ENCODE measurements around the gene GRIK3.

Gene GRIK3

DNA sequence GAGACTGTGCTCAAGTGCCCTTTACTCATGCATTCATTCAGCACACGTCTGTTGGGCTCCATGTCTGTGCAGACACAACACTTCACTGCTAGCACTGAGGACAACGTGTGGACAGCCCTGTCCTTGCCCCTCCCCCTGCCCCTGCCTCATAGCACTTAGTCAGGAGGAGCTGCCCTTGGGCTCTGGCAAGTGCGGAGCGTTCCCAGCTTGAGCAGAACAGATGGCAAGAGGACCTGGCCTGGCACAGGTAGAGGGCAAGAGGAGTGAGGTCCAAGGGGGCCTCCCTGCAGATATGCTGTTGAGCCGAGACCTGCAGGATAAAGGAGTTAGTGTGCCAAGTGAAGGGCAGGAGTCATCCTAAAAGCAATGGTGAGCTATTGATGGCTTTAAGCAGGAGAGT, 81.3 kb downstream of the GRIK3 start:
- Histone ChIP-seq H3K36me3 (ENCODE audit: control insufficient read depth, insufficient read depth, low read length, severe bottlenecking) (no peaks in the 10 kb centered on the region), H3K9ac (ENCODE audit: low read length) (no peak overlapping the region), H3K4me3 (ENCODE audit: low read length) (no peak overlapping the region), H3K27me3 (replicated peaks; ENCODE audit: control insufficient read depth, insufficient read depth, low read length) (peaks cover 12% of the 10 kb centered on the region), H3K9me3 (ENCODE audit: control insufficient read depth, low read length) (no peaks in the 10 kb centered on the region), H3K4me1 (ENCODE audit: control insufficient read depth, insufficient read depth, low read length) (no peaks in the 10 kb centered on the region)
- DNase-seq (ENCODE audit: low read depth), result no peak

DNA sequence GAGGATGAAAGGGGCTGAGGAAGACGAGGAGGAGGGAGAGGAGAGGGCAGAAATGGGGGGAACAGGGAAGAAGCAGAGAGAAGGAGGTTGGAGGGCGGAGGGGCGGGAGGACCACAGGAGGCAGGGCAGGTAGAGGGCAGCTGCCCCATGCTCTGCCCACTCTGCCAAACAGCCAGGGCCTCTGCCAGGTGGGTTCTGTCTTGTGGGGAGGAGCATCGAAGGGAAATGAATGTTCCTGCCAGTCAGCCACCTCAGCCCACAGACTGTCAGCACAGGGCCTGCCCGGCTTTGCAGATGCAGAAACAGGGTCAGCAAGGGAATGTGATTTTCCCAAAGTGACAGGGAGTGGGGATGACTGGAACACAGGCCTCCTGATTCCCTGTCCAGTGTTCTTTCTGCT, 82.6 kb downstream of the GRIK3 start:
- H3K27me3 ChIP-seq (replicated peaks; ENCODE audit: control insufficient read depth, insufficient read depth, low read length), result peaks cover 12% of the 10 kb centered on the region
- H3K9ac ChIP-seq (ENCODE audit: low read length), result no peak overlapping the region
- H3K4me3 ChIP-seq (ENCODE audit: low read length), result no peak overlapping the region
- no peaks in the 10 kb centered on the region for H3K9me3 ChIP-seq (ENCODE audit: control insufficient read depth, low read length)
- no peak for DNase-seq (ENCODE audit: low read depth)
- H3K4me1 ChIP-seq (ENCODE audit: control insufficient read depth, insufficient read depth, low read length), result no peaks in the 10 kb centered on the region
- H3K36me3 ChIP-seq (ENCODE audit: control insufficient read depth, insufficient read depth, low read length, severe bottlenecking), result no peaks in the 10 kb centered on the region

DNA sequence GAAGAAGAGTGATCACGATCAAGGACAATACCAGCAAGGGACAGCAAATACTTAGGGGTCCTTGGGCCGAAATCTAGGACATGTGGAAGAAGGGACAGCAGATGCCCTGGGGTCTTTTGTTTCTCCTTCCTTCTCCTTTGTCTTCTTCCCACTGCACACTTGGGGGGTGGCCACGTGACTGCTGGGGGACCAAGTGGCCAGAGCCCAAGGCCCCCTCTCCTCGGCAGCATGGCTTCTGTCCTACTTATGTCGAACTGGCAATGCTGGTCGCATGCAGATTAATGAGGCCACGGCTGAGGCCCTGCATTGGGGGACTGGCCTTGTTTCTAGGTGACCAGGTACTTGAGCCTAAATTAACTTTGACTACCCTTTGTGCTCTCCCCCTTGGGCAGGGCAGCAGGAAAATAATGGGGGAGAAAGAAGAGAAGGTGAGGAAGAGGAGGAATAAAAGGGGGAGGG, 83.0 kb downstream of the GRIK3 start:
- Histone ChIP-seq H3K4me1 (ENCODE audit: control insufficient read depth, insufficient read depth, low read length) (no peaks in the 10 kb centered on the region), H3K9ac (ENCODE audit: low read length) (no peak overlapping the region)

DNA sequence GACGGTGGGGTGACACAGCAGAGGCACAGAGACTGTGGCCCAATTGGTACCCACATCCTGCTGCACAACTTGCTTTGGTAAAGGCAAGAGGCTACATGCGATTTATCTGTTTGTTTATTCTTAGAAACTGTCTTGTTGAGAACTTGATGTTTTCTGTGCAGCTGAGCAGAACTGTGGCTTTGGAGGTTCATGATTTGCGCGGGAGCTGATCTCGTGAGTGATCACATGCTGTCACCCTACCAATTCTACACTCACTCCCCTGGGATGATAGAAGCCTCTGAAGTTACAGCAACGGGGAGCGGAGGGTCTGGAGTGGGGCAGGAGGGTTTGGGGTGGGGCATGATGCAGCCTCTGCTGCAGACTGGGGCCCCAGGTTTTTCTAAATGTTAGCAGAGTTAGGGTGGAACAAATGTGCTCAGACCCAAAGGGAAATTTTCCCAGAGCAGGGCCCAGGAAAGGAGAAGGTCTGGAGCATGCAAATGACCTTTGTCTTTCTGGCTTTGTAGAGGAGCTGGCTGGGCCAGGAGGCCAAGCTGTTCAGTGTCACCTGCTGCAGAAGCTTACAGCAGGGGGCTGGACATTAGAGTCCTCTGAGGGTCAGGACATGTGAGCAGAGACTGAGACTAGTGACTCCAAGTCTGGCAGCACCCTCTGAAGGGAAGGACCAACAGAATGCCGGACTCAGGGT, 83.6 kb downstream of the GRIK3 start:
- H3K27me3 ChIP-seq (replicated peaks; ENCODE audit: control insufficient read depth, insufficient read depth, low read length), result peaks cover 12% of the 10 kb centered on the region
- H3K36me3 ChIP-seq (ENCODE audit: control insufficient read depth, insufficient read depth, low read length, severe bottlenecking), result no peaks in the 10 kb centered on the region
- no peak for DNase-seq (ENCODE audit: low read depth)
- no peak overlapping the region for H3K9ac ChIP-seq (ENCODE audit: low read length)
- no peaks in the 10 kb centered on the region for H3K9me3 ChIP-seq (ENCODE audit: control insufficient read depth, low read length)
- no peaks in the 10 kb centered on the region for H3K4me1 ChIP-seq (ENCODE audit: control insufficient read depth, insufficient read depth, low read length)
- no peak overlapping the region for H3K4me3 ChIP-seq (ENCODE audit: low read length)

More for the DNA sequence above, 83.0 kb downstream of the GRIK3 start:
- Histone ChIP-seq H3K9me3 (ENCODE audit: control insufficient read depth, low read length) (no peaks in the 10 kb centered on the region), H3K36me3 (ENCODE audit: control insufficient read depth, insufficient read depth, low read length, severe bottlenecking) (no peaks in the 10 kb centered on the region), H3K4me3 (ENCODE audit: low read length) (no peak overlapping the region), H3K27me3 (replicated peaks; ENCODE audit: control insufficient read depth, insufficient read depth, low read length) (peaks cover 12% of the 10 kb centered on the region)
- no peak for DNase-seq (ENCODE audit: low read depth)

DNA sequence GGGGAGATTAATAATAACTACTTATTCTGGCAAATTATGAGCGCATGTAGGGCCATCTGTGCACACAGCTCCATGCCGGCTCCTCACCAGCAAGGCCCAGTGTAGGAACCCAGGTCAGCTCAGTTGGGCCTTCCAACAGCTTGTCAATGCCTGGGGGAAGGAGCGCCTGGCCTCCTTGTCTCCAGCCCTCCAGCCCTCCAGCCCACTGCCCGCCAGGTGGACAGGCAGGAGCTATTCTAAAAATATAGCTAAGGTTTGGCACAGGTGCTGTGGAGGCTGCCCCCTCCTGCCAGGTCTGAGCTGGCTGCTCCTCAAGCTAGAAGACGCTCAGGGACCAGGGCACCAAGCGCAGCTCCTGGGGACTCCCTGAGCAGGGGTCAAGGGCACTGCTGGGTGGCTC, 85.7 kb downstream of the GRIK3 start:
- Histone ChIP-seq H3K27me3 (replicated peaks; ENCODE audit: control insufficient read depth, insufficient read depth, low read length) (peaks cover 6% of the 10 kb centered on the region), H3K9me3 (ENCODE audit: control insufficient read depth, low read length) (no peaks in the 10 kb centered on the region), H3K9ac (ENCODE audit: low read length) (no peak overlapping the region), H3K4me1 (ENCODE audit: control insufficient read depth, insufficient read depth, low read length) (no peaks in the 10 kb centered on the region), H3K4me3 (ENCODE audit: low read length) (no peak overlapping the region), H3K36me3 (ENCODE audit: control insufficient read depth, insufficient read depth, low read length, severe bottlenecking) (no peaks in the 10 kb centered on the region)
- DNase-seq (ENCODE audit: low read depth), result no peak

DNA sequence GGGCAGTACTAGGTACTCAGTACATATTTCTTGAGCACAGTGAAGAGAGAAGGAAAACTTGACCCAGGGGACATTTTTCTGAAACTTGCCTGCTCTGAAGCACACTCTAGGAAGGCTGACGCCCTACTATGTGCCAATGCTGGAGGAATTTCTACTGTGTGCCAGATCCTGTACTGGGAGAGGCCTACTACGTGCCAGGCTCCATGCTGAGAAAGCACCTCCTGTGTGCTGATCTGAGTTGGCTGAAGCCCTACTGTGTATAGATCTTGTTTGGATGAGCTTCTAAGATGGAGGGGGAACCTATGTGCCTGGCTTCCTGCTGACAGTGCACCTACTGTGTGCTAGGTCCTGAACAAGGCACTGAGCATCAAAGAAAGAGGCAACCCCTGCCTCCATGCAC, 86.2 kb downstream of the GRIK3 start:
- Histone ChIP-seq H3K9me3 (ENCODE audit: control insufficient read depth, low read length) (no peaks in the 10 kb centered on the region), H3K4me1 (ENCODE audit: control insufficient read depth, insufficient read depth, low read length) (no peaks in the 10 kb centered on the region), H3K36me3 (ENCODE audit: control insufficient read depth, insufficient read depth, low read length, severe bottlenecking) (no peaks in the 10 kb centered on the region), H3K9ac (ENCODE audit: low read length) (no peak overlapping the region), H3K27me3 (replicated peaks; ENCODE audit: control insufficient read depth, insufficient read depth, low read length) (peaks cover 6% of the 10 kb centered on the region), H3K4me3 (ENCODE audit: low read length) (no peak overlapping the region)
- DNase-seq (ENCODE audit: low read depth), result no peak

DNA sequence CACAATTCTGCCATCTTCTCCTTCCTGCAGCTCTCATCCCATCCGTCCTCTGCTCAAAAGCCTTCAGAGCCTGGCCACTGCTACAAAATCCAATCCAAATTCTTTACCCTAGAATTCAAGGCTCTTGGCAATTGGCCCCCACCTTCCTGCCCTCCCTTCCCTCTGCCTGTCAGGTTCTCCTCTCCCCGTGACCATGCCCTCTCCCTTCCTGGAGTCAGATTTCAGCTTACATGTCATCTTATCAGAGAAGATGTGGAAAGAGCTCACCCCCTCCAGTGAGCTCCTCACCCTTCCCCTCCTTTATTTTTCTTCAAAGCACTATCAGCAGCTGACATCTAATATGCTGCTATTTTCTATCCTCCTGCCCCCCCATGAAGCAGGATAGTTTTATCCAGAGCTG, 86.9 kb downstream of the GRIK3 start:
- DNase-seq (ENCODE audit: low read depth), result no peak
- no peak overlapping the region for H3K4me3 ChIP-seq (ENCODE audit: low read length)
- no peaks in the 10 kb centered on the region for H3K4me1 ChIP-seq (ENCODE audit: control insufficient read depth, insufficient read depth, low read length)
- peaks cover 3% of the 10 kb centered on the region for H3K27me3 ChIP-seq (replicated peaks; ENCODE audit: control insufficient read depth, insufficient read depth, low read length)
- H3K36me3 ChIP-seq (ENCODE audit: control insufficient read depth, insufficient read depth, low read length, severe bottlenecking), result no peaks in the 10 kb centered on the region
- no peak overlapping the region for H3K9ac ChIP-seq (ENCODE audit: low read length)
- no peaks in the 10 kb centered on the region for H3K9me3 ChIP-seq (ENCODE audit: control insufficient read depth, low read length)

DNA sequence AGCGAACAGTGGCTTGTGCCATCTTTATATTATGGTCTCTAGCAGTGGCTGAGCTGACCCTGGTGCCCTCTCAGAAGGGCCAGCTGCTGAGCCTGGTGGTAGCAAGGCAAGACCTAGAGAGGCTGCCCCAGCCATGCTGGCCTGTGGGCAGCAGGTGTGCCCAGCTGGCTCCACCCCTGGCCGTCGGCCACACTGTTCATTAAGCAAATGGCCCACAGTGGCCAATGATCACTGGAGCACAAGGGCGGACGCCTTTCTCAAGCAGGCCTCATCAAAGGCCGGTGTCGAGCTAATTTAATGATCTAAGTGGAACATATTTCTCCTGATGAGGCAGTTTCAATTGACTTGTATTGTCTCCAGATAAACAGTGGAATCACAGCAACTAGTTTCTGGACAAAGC, 89.4 kb downstream of the GRIK3 start:
- no peak for DNase-seq (ENCODE audit: low read depth)
- H3K4me1 ChIP-seq (ENCODE audit: control insufficient read depth, insufficient read depth, low read length), result no peaks in the 10 kb centered on the region
- no peaks in the 10 kb centered on the region for H3K9me3 ChIP-seq (ENCODE audit: control insufficient read depth, low read length)
- no peak overlapping the region for H3K4me3 ChIP-seq (ENCODE audit: low read length)
- no peaks in the 10 kb centered on the region for H3K36me3 ChIP-seq (ENCODE audit: control insufficient read depth, insufficient read depth, low read length, severe bottlenecking)
- H3K27me3 ChIP-seq (replicated peaks; ENCODE audit: control insufficient read depth, insufficient read depth, low read length), result no peaks in the 10 kb centered on the region
- no peak overlapping the region for H3K9ac ChIP-seq (ENCODE audit: low read length)

DNA sequence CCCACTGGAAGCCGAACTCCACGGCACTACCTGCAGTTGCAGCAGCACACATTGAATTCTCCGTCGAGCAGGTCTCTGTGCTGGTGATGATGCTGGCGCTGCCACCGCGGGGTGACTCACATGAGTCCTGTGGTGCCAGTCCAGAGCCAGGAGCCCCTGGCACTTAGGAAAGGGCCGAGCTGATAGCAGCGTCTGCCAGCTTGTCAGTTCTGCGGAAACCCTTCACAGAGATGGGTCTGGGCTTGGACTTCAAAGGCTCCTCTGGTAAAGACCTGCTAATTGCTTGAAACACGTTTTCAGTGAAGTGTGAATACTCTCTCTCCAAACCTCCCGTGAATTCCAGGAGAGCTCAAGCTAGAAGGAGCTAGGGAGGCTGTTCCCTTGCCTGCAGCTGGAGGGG, 92.2 kb downstream of the GRIK3 start:
- Histone ChIP-seq H3K9ac (ENCODE audit: low read length) (no peak overlapping the region), H3K27me3 (replicated peaks; ENCODE audit: control insufficient read depth, insufficient read depth, low read length) (no peaks in the 10 kb centered on the region), H3K4me3 (ENCODE audit: low read length) (no peak overlapping the region), H3K9me3 (ENCODE audit: control insufficient read depth, low read length) (no peaks in the 10 kb centered on the region), H3K36me3 (ENCODE audit: control insufficient read depth, insufficient read depth, low read length, severe bottlenecking) (no peaks in the 10 kb centered on the region), H3K4me1 (ENCODE audit: control insufficient read depth, insufficient read depth, low read length) (no peaks in the 10 kb centered on the region)
- DNase-seq (ENCODE audit: low read depth), result no peak

DNA sequence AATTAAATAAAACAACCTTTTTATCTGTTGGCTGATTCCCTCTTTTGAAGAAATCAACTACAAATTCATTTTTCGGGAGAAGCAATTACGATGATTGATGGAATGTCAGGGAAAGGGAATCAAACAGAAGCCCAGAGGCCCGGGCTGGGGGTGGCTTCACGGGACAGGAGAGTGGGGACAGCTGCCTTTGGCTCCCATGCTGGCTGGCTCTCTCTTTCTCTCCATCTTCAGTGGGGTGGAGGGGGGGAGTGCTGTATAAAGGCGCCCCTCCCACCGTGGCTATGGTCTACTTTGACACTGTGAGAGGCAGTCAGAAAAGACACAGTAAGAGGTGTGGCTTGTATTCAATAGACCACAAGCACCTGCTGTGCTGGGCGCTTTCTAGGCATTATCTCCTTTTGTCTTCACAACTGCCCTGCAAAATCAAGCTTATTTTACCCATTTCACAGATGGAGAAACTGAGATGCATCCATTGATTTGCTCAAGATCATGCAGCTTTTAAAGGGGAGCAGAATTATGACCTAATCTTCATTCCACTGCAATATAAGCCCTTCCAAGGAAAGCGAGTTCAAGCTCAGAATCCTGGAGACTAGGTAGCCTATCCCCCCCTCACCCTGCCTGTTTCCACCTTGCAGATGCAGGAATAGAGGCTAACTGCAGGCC, 92.9 kb downstream of the GRIK3 start:
- Histone ChIP-seq H3K4me3 (ENCODE audit: low read length) (no peak overlapping the region), H3K9me3 (ENCODE audit: control insufficient read depth, low read length) (no peaks in the 10 kb centered on the region), H3K4me1 (ENCODE audit: control insufficient read depth, insufficient read depth, low read length) (no peaks in the 10 kb centered on the region), H3K9ac (ENCODE audit: low read length) (no peak overlapping the region), H3K36me3 (ENCODE audit: control insufficient read depth, insufficient read depth, low read length, severe bottlenecking) (no peaks in the 10 kb centered on the region), H3K27me3 (replicated peaks; ENCODE audit: control insufficient read depth, insufficient read depth, low read length) (peaks cover 2% of the 10 kb centered on the region)
- no peak for DNase-seq (ENCODE audit: low read depth)

DNA sequence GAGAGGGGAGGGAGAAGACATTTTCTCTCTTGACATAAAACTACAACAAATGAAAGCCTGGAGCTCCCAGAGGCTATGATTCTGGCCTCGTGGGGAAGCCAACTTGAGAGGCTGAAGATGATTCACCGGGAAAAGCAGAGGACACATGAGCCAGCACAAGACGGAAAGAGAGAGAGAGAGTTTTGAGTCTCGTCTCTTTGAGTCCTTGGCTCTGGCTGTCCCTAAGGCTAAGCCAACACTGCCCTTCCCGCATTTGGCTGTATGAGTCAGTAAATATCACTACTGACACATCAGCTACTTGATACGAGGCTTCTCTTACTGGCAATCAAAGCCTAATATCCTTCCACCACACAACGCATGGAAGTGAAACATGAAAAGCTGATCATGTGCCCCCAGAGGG, 95.5 kb downstream of the GRIK3 start:
- no peak for DNase-seq (ENCODE audit: low read depth)
- Histone ChIP-seq H3K36me3 (ENCODE audit: control insufficient read depth, insufficient read depth, low read length, severe bottlenecking) (no peaks in the 10 kb centered on the region), H3K9me3 (ENCODE audit: control insufficient read depth, low read length) (no peaks in the 10 kb centered on the region), H3K4me3 (ENCODE audit: low read length) (no peak overlapping the region), H3K27me3 (replicated peaks; ENCODE audit: control insufficient read depth, insufficient read depth, low read length) (peaks cover 20% of the 10 kb centered on the region), H3K4me1 (ENCODE audit: control insufficient read depth, insufficient read depth, low read length) (no peaks in the 10 kb centered on the region), H3K9ac (ENCODE audit: low read length) (no peak overlapping the region)

DNA sequence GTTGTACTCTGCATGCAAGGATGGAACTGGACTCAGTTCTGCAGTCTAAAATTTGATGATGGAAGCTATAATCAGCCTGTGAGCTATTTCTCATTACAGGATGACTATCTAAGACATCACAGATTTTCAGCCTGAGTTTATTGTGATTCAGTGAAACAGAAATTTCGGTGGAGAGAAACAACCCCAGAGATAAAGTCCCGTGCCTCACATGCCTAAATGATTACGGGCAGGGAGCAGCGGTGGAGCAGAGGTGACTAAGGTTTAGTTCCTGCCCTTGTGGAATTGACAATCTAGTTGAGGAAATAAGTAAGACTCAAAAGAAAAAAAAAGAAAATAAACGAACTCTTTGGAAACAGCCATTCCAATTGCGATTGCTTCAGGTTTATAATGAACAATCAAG, 96.9 kb downstream of the GRIK3 start:
- Histone ChIP-seq H3K36me3 (ENCODE audit: control insufficient read depth, insufficient read depth, low read length, severe bottlenecking) (no peaks in the 10 kb centered on the region), H3K9me3 (ENCODE audit: control insufficient read depth, low read length) (no peaks in the 10 kb centered on the region), H3K27me3 (replicated peaks; ENCODE audit: control insufficient read depth, insufficient read depth, low read length) (peaks cover 20% of the 10 kb centered on the region), H3K9ac (ENCODE audit: low read length) (no peak overlapping the region), H3K4me1 (ENCODE audit: control insufficient read depth, insufficient read depth, low read length) (no peaks in the 10 kb centered on the region), H3K4me3 (ENCODE audit: low read length) (no peak overlapping the region)
- no peak for DNase-seq (ENCODE audit: low read depth)

Data from adipocyte (in vitro differentiated cells).